Measurements from ENCODE around the gene DMBT1. TPM values are rescaled to one million over a fixed set of nuclear protein-coding genes. Genes with fewer than 3 reads are reported as not detected.
A peak's percentile ranks its signal among the peaks of the same experiment; 100 is the strongest.

DMBT1 gene
- total and polyA plus RNA-seq, 4 experiments from 2014 or later, result not detected

DNA sequence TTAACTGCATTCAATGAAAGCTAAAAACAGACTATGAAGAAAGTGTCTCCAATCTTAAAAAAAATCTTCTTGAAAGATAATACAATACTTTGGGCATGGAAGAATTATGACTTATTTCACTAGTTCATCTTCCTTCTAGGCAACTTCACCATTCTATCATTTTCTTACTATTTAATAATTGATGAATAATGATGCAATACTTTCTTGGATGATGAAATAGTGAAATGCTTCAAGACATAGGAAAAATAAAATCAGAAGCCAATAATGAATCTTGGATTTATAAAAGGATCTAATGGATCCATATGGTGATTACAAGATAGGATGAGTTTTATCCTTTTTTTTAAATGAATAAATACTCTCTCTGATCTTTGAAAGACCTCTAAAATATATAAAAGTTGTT, 4.4 kb downstream of the DMBT1 start:
- no peak overlapping the region for H3K4me3 ChIP-seq (ENCODE audit: low read length in 2 of 2)
- no peaks in the 10 kb centered on the region for H3K27me3 ChIP-seq (ENCODE audit: insufficient read depth, low read length)
- no peaks in the 10 kb centered on the region for H3K36me3 ChIP-seq (ENCODE audit: insufficient read depth, low read length)
- H3K27me3 Mint-ChIP-seq, result peaks cover 10 to 12% of the 10 kb centered on the region in 2 donors
- no peak overlapping the region for H3K4me3 Mint-ChIP-seq
- H3K27ac Mint-ChIP-seq, result no peak overlapping the region
- intact Hi-C loops (cut with micrococcal nuclease), result loop anchor here (1.0 to 10.0 kb wide), 8 partner anchors 40 to 570 kb away; partner anchors contain the start of gene HMX3
- CTCF ChIA-PET (ENCODE audit: partially characterized antibody), result interaction anchor here (0.6 to 6.7 kb wide), 51 partner anchors 8 to 580 kb away, joined by 3 to 90 read pairs (median 6); no protein-coding TSS in a partner anchor
- POLR2A ChIA-PET (ENCODE audit: partially characterized antibody), result interaction anchor here (1.1 to 1.4 kb wide), 2 partner anchors 48 to 266 kb away, joined by 3 read pairs; no protein-coding TSS in a partner anchor
- H3K9me3 Mint-ChIP-seq, result peaks cover 0 to 2% (median 0%) of the 10 kb centered on the region in 8 donors
- no peaks in the 10 kb centered on the region for H3K36me3 Mint-ChIP-seq
- no peaks in the 10 kb centered on the region for H3K9me3 ChIP-seq (ENCODE audit: control insufficient read depth in 1 of 2, low read length in 2 of 2)
- H3K4me1 Mint-ChIP-seq, result peaks cover 16 to 29% (median 22%) of the 10 kb centered on the region in 4 donors
- no peak overlapping the region for H3K27ac ChIP-seq (ENCODE audit: low read depth, low read length)
- H3K4me1 ChIP-seq (ENCODE audit: insufficient read depth, low read length), result peaks cover 14% of the 10 kb centered on the region
- DNase-seq, result no peak

DNA sequence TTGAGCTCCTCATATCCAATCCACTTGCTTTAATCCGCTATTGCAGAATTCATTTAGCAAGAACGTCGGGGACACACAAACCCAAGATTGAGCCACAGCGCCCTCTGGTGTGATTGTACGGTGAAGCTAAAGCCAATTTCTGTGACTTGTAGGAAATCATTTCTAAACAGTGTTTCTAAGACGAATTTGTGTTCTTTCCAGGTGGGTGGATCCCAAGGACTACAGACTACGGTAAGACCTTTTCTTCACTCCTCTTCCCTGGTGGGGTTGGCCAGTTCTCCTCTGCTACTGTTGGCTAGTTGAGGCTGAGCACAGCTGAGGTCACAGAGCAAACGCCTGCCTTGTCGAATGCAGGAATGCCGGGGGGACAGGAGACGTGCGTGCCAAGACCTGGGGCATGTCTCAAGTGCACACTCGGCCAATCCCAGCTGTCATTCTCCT, 5.2 kb downstream of the DMBT1 start:
- Histone ChIP-seq H3K9me3 (ENCODE audit: control insufficient read depth in 1 of 2, low read length in 2 of 2) (no peaks in the 10 kb centered on the region), H3K36me3 (ENCODE audit: insufficient read depth, low read length) (no peaks in the 10 kb centered on the region), H3K27me3 (ENCODE audit: insufficient read depth, low read length) (no peaks in the 10 kb centered on the region), H3K27ac (ENCODE audit: low read depth, low read length) (no peak overlapping the region), H3K4me1 (ENCODE audit: insufficient read depth, low read length) (peaks cover 9% of the 10 kb centered on the region), H3K4me3 (ENCODE audit: low read length in 2 of 2) (no peak overlapping the region)
- peaks cover 14 to 21% (median 18%) of the 10 kb centered on the region in 4 donors for H3K4me1 Mint-ChIP-seq
- peaks cover 12% of the 10 kb centered on the region in 2 donors for H3K27me3 Mint-ChIP-seq
- no peak overlapping the region for H3K27ac Mint-ChIP-seq
- ChIA-PET CTCF (ENCODE audit: partially characterized antibody) (interaction anchor here (0.6 to 6.7 kb wide), 54 partner anchors 9 to 580 kb away, joined by 3 to 90 read pairs (median 6); no protein-coding TSS in a partner anchor), POLR2A (ENCODE audit: partially characterized antibody) (interaction anchor here (1.1 to 1.4 kb wide), 2 partner anchors 49 to 267 kb away, joined by 3 read pairs; no protein-coding TSS in a partner anchor)
- H3K9me3 Mint-ChIP-seq, result peaks cover 0 to 2% (median 0%) of the 10 kb centered on the region in 8 donors
- H3K36me3 Mint-ChIP-seq, result no peaks in the 10 kb centered on the region
- intact Hi-C loops (cut with micrococcal nuclease), result loop anchor here (1.0 to 10.0 kb wide), 8 partner anchors 40 to 569 kb away; partner anchors contain the start of gene HMX3
- H3K4me3 Mint-ChIP-seq, result peak overlapping the region in 1 of 8 donors; percentile 6
- peak; percentile 60 to 70 (median 63) for DNase-seq

DNA sequence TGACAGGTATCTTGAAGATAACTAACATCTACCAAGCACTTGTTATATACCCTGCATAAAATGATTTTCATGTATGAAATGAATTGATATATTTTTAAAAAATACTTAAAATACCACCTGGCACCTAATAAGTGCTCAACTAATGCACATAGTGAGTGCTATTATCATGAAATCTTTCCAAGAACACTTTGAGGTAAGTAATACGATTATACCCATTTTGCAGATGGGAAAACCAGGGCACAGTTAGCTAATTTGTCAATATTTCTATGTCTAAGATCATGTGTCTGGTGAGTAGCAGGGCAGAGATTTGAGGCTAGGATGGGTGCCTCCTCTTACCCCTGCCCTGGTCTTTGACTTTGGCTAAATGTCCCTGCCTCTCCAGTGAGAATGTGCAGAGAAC, 6.1 kb downstream of the DMBT1 start:
- CTCF ChIA-PET (ENCODE audit: partially characterized antibody), result interaction anchor here (1.2 to 6.7 kb wide), 22 partner anchors 10 to 992 kb away, joined by 3 to 90 read pairs (median 12); no protein-coding TSS in a partner anchor
- H3K27me3 ChIP-seq (ENCODE audit: insufficient read depth, low read length), result no peaks in the 10 kb centered on the region
- H3K36me3 Mint-ChIP-seq, result no peaks in the 10 kb centered on the region
- peaks cover 10 to 13% (median 12%) of the 10 kb centered on the region in 4 donors for H3K4me1 Mint-ChIP-seq
- POLR2A ChIA-PET (ENCODE audit: partially characterized antibody), result interaction anchor here (1.4 kb wide), 1 partner anchor 50 kb away, joined by 3 read pairs; no protein-coding TSS in a partner anchor
- H3K9me3 ChIP-seq (ENCODE audit: control insufficient read depth in 1 of 2, low read length in 2 of 2), result no peaks in the 10 kb centered on the region
- no peak overlapping the region for H3K27ac Mint-ChIP-seq
- no peak overlapping the region for H3K4me3 Mint-ChIP-seq
- no peaks in the 10 kb centered on the region for H3K36me3 ChIP-seq (ENCODE audit: insufficient read depth, low read length)
- H3K27ac ChIP-seq (ENCODE audit: low read depth, low read length), result no peak overlapping the region
- peaks cover 12 to 17% of the 10 kb centered on the region in 2 donors for H3K27me3 Mint-ChIP-seq
- intact Hi-C loops (cut with micrococcal nuclease), result loop anchor here (5.0 to 10.0 kb wide), 2 partner anchors 136 to 568 kb away; partner anchors contain the start of gene HMX3
- DNase-seq, result no peak
- H3K4me1 ChIP-seq (ENCODE audit: insufficient read depth, low read length), result peaks cover 4% of the 10 kb centered on the region
- peaks cover 0 to 2% (median 0%) of the 10 kb centered on the region in 8 donors for H3K9me3 Mint-ChIP-seq
- H3K4me3 ChIP-seq (ENCODE audit: low read length in 2 of 2), result no peak overlapping the region

DNA sequence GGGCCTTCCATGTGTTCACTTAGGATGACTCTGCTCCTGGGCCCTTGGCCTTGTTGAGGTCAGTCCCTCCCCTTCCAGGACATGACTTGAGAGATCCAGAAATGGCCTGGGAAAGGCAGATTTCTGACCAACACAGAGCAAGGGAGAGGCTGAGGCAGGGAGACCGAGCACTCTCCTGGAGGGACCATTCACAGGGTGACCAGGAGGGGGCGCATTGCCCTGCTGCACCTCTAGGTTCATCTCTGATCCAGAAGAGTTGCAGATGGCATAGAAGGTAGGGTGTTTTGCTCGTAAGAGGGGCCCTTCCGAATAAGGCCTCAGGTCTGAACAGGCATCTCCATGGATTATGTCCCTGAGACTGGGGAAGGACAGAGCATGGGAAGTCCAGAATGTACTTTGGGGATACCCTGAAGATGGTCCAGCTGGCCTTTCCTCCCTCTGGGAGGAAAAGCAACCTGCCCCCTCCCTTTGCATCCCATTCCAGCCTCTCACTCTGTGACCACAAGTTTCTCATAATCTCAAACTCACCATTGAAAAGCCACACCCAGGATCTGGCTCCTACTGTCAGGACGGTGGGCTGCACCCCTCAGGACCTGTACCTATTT, 6.6 kb downstream of the DMBT1 start:
- no peaks in the 10 kb centered on the region for H3K27me3 ChIP-seq (ENCODE audit: insufficient read depth, low read length)
- POLR2A ChIA-PET (ENCODE audit: partially characterized antibody), result no interaction called here
- H3K4me3 ChIP-seq (ENCODE audit: low read length in 2 of 2), result no peak overlapping the region
- H3K36me3 ChIP-seq (ENCODE audit: insufficient read depth, low read length), result no peaks in the 10 kb centered on the region
- DNase-seq, result peak in 2 of 5 donors; percentile 14 to 25
- CTCF ChIA-PET (ENCODE audit: partially characterized antibody), result interaction anchor here (1.0 to 6.7 kb wide), 18 partner anchors 9 to 991 kb away, joined by 3 to 90 read pairs (median 18); no protein-coding TSS in a partner anchor
- H3K27ac ChIP-seq (ENCODE audit: low read depth, low read length), result no peak overlapping the region
- intact Hi-C loops (cut with micrococcal nuclease), result loop anchor here (5.0 to 10.0 kb wide), 2 partner anchors 135 to 568 kb away; partner anchors contain the start of gene HMX3
- no peaks in the 10 kb centered on the region for H3K36me3 Mint-ChIP-seq
- no peak overlapping the region for H3K27ac Mint-ChIP-seq
- H3K27me3 Mint-ChIP-seq, result peaks cover 12 to 21% of the 10 kb centered on the region in 2 donors
- H3K4me1 ChIP-seq (ENCODE audit: insufficient read depth, low read length), result peaks cover 3% of the 10 kb centered on the region
- no peaks in the 10 kb centered on the region for H3K9me3 ChIP-seq (ENCODE audit: control insufficient read depth in 1 of 2, low read length in 2 of 2)
- no peak overlapping the region for H3K4me3 Mint-ChIP-seq
- H3K4me1 Mint-ChIP-seq, result peaks cover 5 to 7% (median 7%) of the 10 kb centered on the region in 4 donors
- H3K9me3 Mint-ChIP-seq, result peaks cover 0 to 2% (median 0%) of the 10 kb centered on the region in 8 donors

DNA sequence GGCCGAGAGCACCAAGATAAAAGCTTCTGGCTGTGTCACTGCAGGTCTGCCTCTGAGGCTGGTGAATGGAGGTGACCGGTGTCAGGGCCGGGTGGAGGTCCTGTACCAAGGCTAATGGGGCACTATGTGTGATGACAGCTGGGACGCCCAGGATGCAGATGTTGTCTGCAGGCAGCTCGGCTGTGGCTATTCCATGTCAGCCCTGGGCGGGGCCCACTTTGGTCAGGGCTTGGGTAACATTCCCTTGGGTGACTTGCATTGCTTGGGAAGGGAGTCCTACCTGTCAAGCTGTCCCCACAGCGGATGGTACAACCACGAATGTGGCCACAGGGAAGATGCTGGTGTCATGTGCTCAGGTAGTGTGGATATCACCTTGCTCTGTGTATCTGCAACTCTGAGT, 8.0 kb downstream of the DMBT1 start:
- H3K27me3 Mint-ChIP-seq, result peaks cover 12 to 22% of the 10 kb centered on the region in 2 donors
- H3K4me1 Mint-ChIP-seq, result peaks cover 5 to 7% (median 7%) of the 10 kb centered on the region in 4 donors
- peaks cover 0 to 2% (median 0%) of the 10 kb centered on the region in 8 donors for H3K9me3 Mint-ChIP-seq
- H3K9me3 ChIP-seq (ENCODE audit: control insufficient read depth in 1 of 2, low read length in 2 of 2), result no peaks in the 10 kb centered on the region
- no peak overlapping the region for H3K27ac Mint-ChIP-seq
- no peak overlapping the region for H3K4me3 ChIP-seq (ENCODE audit: low read length in 2 of 2)
- ChIA-PET CTCF (ENCODE audit: partially characterized antibody) (interaction anchor here (1.0 to 6.7 kb wide), 8 partner anchors 8 to 271 kb away, joined by 3 to 63 read pairs (median 4); no protein-coding TSS in a partner anchor), POLR2A (ENCODE audit: partially characterized antibody) (no interaction called here)
- intact Hi-C loops (cut with micrococcal nuclease), result loop anchor here (5.0 to 10.0 kb wide), 2 partner anchors 134 to 566 kb away; partner anchors contain the start of gene HMX3
- H3K4me1 ChIP-seq (ENCODE audit: insufficient read depth, low read length), result peaks cover 3% of the 10 kb centered on the region
- no peaks in the 10 kb centered on the region for H3K36me3 ChIP-seq (ENCODE audit: insufficient read depth, low read length)
- no peaks in the 10 kb centered on the region for H3K36me3 Mint-ChIP-seq
- no peaks in the 10 kb centered on the region for H3K27me3 ChIP-seq (ENCODE audit: insufficient read depth, low read length)
- no peak overlapping the region for H3K27ac ChIP-seq (ENCODE audit: low read depth, low read length)
- no peak for DNase-seq
- H3K4me3 Mint-ChIP-seq, result no peak overlapping the region

DNA sequence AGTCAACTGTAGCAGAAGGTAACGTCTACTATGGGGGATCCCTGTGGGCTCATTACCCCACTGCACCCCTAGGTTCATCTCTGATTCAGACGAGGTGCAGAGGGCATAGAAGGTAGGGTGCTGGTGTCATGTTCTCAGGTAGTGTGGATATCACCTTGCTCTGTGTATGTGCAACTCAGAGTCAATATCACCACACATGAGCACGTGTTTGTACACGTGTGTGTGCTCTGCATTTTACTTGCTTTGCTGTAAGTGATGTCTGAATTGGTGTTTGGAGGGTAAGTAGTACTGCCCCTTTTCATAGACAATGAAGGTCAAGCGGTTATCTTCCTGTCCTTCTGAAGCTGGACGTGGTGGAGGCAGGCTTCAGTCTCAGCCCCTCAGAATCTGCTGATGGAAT, 10.4 kb downstream of the DMBT1 start:
- Mint-ChIP-seq H3K4me1 (peaks cover under 1 to 2% (median 1%) of the 10 kb centered on the region in 4 donors), H3K4me3 (no peak overlapping the region), H3K27me3 (peaks cover 8 to 19% of the 10 kb centered on the region in 2 donors), H3K36me3 (no peaks in the 10 kb centered on the region), H3K9me3 (peaks cover 0 to 16% (median 6%) of the 10 kb centered on the region in 8 donors), H3K27ac (no peak overlapping the region)
- DNase-seq, result no peak
- Histone ChIP-seq H3K4me3 (ENCODE audit: low read length in 2 of 2) (no peak overlapping the region), H3K4me1 (ENCODE audit: insufficient read depth, low read length) (peaks cover 1% of the 10 kb centered on the region), H3K27ac (ENCODE audit: low read depth, low read length) (no peak overlapping the region), H3K9me3 (ENCODE audit: control insufficient read depth in 1 of 2, low read length in 2 of 2) (no peaks in the 10 kb centered on the region), H3K27me3 (ENCODE audit: insufficient read depth, low read length) (no peaks in the 10 kb centered on the region), H3K36me3 (ENCODE audit: insufficient read depth, low read length) (no peaks in the 10 kb centered on the region)
- intact Hi-C loops (cut with micrococcal nuclease), result no loop called here
- ChIA-PET CTCF (ENCODE audit: partially characterized antibody) (interaction anchor here (0.9 to 6.7 kb wide), 4 partner anchors 75 to 273 kb away, joined by 3 to 63 read pairs (median 4); no protein-coding TSS in a partner anchor), POLR2A (ENCODE audit: partially characterized antibody) (no interaction called here)

DNA sequence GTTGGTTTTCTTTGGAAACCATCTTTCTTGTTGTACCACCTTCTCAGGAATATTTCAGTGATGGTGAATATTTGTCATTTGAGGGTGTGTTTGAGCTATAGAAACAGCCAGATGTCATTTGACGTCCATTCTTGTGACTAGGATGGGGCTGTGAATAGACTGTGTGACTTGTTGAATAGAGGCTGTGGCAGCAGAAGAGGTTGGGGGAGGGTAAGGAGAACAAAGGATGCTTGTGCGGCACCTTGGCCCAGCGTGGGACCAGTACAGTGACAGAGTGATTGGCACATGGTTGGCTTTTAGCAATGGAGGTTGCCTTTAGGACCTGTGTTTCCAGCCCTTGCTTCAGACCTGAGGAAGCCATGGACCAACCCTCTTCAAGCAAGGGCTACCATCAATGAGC, 11.3 kb downstream of the DMBT1 start:
- H3K4me1 ChIP-seq (ENCODE audit: insufficient read depth, low read length), result no peaks in the 10 kb centered on the region
- H3K27me3 ChIP-seq (ENCODE audit: insufficient read depth, low read length), result no peaks in the 10 kb centered on the region
- H3K9me3 ChIP-seq (ENCODE audit: control insufficient read depth in 1 of 2, low read length in 2 of 2), result no peaks in the 10 kb centered on the region
- DNase-seq, result no peak
- Mint-ChIP-seq H3K27me3 (peaks cover 8 to 19% of the 10 kb centered on the region in 2 donors), H3K27ac (no peak overlapping the region), H3K36me3 (no peaks in the 10 kb centered on the region), H3K9me3 (peaks cover 0 to 18% (median 7%) of the 10 kb centered on the region in 8 donors), H3K4me1 (no peaks in the 10 kb centered on the region), H3K4me3 (no peak overlapping the region)
- no peak overlapping the region for H3K4me3 ChIP-seq (ENCODE audit: low read length in 2 of 2)
- CTCF ChIA-PET (ENCODE audit: partially characterized antibody), result no interaction called here
- POLR2A ChIA-PET (ENCODE audit: partially characterized antibody), result no interaction called here
- intact Hi-C loops (cut with micrococcal nuclease), result no loop called here
- H3K36me3 ChIP-seq (ENCODE audit: insufficient read depth, low read length), result no peaks in the 10 kb centered on the region
- H3K27ac ChIP-seq (ENCODE audit: low read depth, low read length), result no peak overlapping the region
